Colonic mucosa (tissue), 4 donors: ENCODE results near the gene CNTN2. TPM values are rescaled to one million over a fixed set of nuclear protein-coding genes. Genes with fewer than 3 reads are reported as not detected.

ENCODE experiments used
- DNase-seq: peaks from one replicate; pipeline ENCODE4 v3.0.0-alpha.2; 2020
- H3K27ac ChIP-seq: fragments of 200-600 bp; one replicate; pipeline ENCODE4 v1.8.0; 2021
- H3K27me3 ChIP-seq: fragments of 200-600 bp; one replicate; pipeline ENCODE4 v1.8.0; 2021
- H3K36me3 ChIP-seq: fragments of 200-600 bp; one replicate; pipeline ENCODE4 v1.8.0; 2021
- H3K4me1 ChIP-seq: fragments of 200-600 bp; one replicate; pipeline ENCODE4 v1.8.0; 2021; ENCODE audit warnings: mild to moderate bottlenecking
- H3K4me3 ChIP-seq: fragments of 200-600 bp; one replicate; pipeline ENCODE4 v1.8.0; 2021
- H3K9ac ChIP-seq, 2 donors: one replicate each; pipeline ENCODE4 v1.7.0; 2013; ENCODE audit warnings: control low read depth in 2 of 2, low read depth in 2 of 2, low read length in 2 of 2
- H3K9me3 ChIP-seq: fragments of 200-600 bp; one replicate; pipeline ENCODE4 v1.8.0; 2021
- CTCF ChIP-seq: fragments of 200-600 bp; IDR thresholded peaks from one replicate; pipeline ENCODE4 v1.8.0; 2022; ENCODE audit warnings: antibody characterized with exemption, mild to moderate bottlenecking
- intact Hi-C: fragments of 100-400 bp; cut with DNase I; formaldehyde crosslinking; loops from one replicate; pipeline ENCODE4 v1.14.1; 2022
- total RNA-seq, 2 donors: library from RNA; stranded (reverse); fragmentation: NEBNext Ultra II Directional in 1 of 2; extraction: Animal tissue kit (Norgen Biotek cat#: 25700) in 1 of 2; gene quantifications; one replicate each; pipeline ENCODE4 v1.2.1, GENCODE V29; 2021
- donor health status: healthy.
- donor health status: DM: no; HTN: no; CAD: no.
- donor health status: DM: no; HTN: no; CAD: no.

CNTN2 gene
- total RNA-seq, 2 donors from 2014 or later = 0.20 to 1.4 TPM

- intact Hi-C loops = no loop called here
- no peak for TF ChIP-seq CTCF
- H3K36me3 ChIP-seq = no peaks in the 10 kb centered on the region
- H3K4me1 ChIP-seq = no peaks in the 10 kb centered on the region
- no peak overlapping the region for H3K27ac ChIP-seq
- no peaks in the 10 kb centered on the region for H3K27me3 ChIP-seq
- DNase-seq = no peak
- no peak overlapping the region for H3K9ac ChIP-seq
- no peak overlapping the region for H3K4me3 ChIP-seq
- no peaks in the 10 kb centered on the region for H3K9me3 ChIP-seq
These were observed 32.7 kb downstream of the CNTN2 start for GRCh38 chr1:205075642-205076155.

DNA sequence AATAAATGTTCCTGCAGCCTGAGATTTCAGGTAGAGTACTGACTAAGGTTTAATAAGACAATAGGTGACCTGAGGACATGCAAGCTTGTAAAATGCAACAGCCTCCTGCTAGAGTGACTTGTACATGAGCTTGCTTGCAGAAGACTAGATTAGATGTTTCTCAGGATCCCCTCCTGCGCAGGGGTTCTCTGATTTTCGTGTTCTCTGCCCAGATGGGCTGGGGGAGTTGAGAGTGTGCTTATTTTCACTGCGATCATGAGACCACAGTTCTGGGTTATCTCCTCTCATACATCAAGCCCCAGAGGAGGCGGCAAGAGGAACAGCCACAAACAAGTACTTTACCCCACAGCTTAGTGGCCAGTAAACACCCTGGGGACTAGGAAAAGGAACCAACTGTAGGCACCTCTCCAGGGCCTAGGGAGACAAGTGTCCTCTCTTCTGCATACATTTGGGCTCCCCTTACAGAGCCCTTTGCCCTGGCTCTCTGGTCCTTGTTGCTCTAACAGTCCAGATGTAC is 33.3 kb downstream of the CNTN2 start:
- no peak overlapping the region for H3K9ac ChIP-seq
- no peak for DNase-seq
- no peaks in the 10 kb centered on the region for H3K9me3 ChIP-seq
- intact Hi-C loops = no loop called here
- no peaks in the 10 kb centered on the region for H3K36me3 ChIP-seq
- no peak overlapping the region for H3K27ac ChIP-seq
- TF ChIP-seq CTCF = no peak
- no peak overlapping the region for H3K4me3 ChIP-seq
- no peaks in the 10 kb centered on the region for H3K4me1 ChIP-seq
- no peaks in the 10 kb centered on the region for H3K27me3 ChIP-seq

GRCh38 chr1:205077158-205077933 is 34.3 kb downstream of the CNTN2 start:
- no peaks in the 10 kb centered on the region for H3K36me3 ChIP-seq
- no peaks in the 10 kb centered on the region for H3K27me3 ChIP-seq
- no peaks in the 10 kb centered on the region for H3K9me3 ChIP-seq
- no peak for TF ChIP-seq CTCF
- no peak for DNase-seq
- H3K27ac ChIP-seq = no peak overlapping the region
- no peaks in the 10 kb centered on the region for H3K4me1 ChIP-seq
- no peak overlapping the region for H3K4me3 ChIP-seq
- no peak overlapping the region for H3K9ac ChIP-seq
- intact Hi-C loops = no loop called here

GRCh38 chr1:205077934-205078311 is 34.9 kb downstream of the CNTN2 start:
- H3K9ac ChIP-seq = no peak overlapping the region
- intact Hi-C loops = no loop called here
- H3K9me3 ChIP-seq = no peaks in the 10 kb centered on the region
- TF ChIP-seq CTCF = no peak
- H3K4me1 ChIP-seq = no peaks in the 10 kb centered on the region
- no peak overlapping the region for H3K27ac ChIP-seq
- no peak overlapping the region for H3K4me3 ChIP-seq
- no peaks in the 10 kb centered on the region for H3K36me3 ChIP-seq
- DNase-seq = no peak
- H3K27me3 ChIP-seq = no peaks in the 10 kb centered on the region

DNA sequence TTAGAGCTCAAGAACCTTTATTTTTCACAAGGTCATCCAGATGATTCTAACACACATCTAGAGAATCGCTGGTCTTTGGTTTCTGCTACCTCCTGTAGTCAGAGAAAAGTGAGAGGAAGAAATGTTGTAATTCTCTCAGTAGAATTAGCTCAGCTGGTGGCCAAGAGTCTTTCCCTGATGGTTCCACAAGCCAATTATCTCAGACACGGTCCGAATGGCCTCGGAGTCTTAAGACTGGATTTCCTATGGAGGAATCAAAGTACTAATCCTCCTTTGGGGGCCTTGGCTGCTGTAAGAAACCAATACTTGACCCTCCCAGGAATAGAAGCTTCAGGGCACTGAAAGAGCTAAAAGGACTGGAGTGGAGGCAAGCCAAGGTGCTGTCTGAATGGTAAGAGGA is 39.4 kb downstream of the CNTN2 start:
- Histone ChIP-seq H3K36me3 (no peaks in the 10 kb centered on the region), H3K9me3 (no peaks in the 10 kb centered on the region), H3K4me1 (no peaks in the 10 kb centered on the region), H3K27ac (no peak overlapping the region), H3K27me3 (no peaks in the 10 kb centered on the region), H3K9ac (no peak overlapping the region), H3K4me3 (no peak overlapping the region)
- TF ChIP-seq CTCF = no peak
- intact Hi-C loops = no loop called here
- no peak for DNase-seq
